NCI-H1694 (cell line): Measurements from ENCODE around the gene PAMR1.

ENCODE experiments used
- DNase-seq: peaks from one replicate; lab custom pipeline; 2025; lab: John Stamatoyannopoulos, UW

Gene PAMR1

GRCh38 chr11:35402751-35403660 is 122.4 kb downstream of the PAMR1 start:
- DNase-seq, result no peak

GRCh38 chr11:35398881-35399280 is 126.5 kb downstream of the PAMR1 start:
- no peak for DNase-seq

- no peak for DNase-seq
These were observed 130.5 kb downstream of the PAMR1 start for GRCh38 chr11:35394941-35395340.

GRCh38 chr11:35393098-35393497 is 132.3 kb downstream of the PAMR1 start:
- no peak for DNase-seq

- peak; percentile 57 for DNase-seq
These were observed 133.3 kb downstream of the PAMR1 start for GRCh38 chr11:35391922-35392688.

GRCh38 chr11:35390737-35391682 is 134.4 kb downstream of the PAMR1 start:
- no peak for DNase-seq

GRCh38 chr11:35389897-35390465 is 135.4 kb downstream of the PAMR1 start:
- DNase-seq, result no peak

GRCh38 chr11:35389112-35389511 is 136.3 kb downstream of the PAMR1 start:
- DNase-seq, result no peak

- DNase-seq, result no peak
These were observed 137.4 kb downstream of the PAMR1 start for GRCh38 chr11:35388061-35388460.

- DNase-seq, result no peak
These were observed 138.1 kb downstream of the PAMR1 start for GRCh38 chr11:35387111-35387982.

- no peak for DNase-seq
These were observed 141.5 kb downstream of the PAMR1 start for GRCh38 chr11:35383953-35384352.
